Globus pallidus (tissue), 1 donor: ENCODE results near the gene ATRN.

ENCODE experiments used
- DNase-seq: peaks from one replicate; pipeline ENCODE4 v3.0.0-alpha.2; 2015; ENCODE audit warnings: low spot score

The ATRN gene

DNA sequence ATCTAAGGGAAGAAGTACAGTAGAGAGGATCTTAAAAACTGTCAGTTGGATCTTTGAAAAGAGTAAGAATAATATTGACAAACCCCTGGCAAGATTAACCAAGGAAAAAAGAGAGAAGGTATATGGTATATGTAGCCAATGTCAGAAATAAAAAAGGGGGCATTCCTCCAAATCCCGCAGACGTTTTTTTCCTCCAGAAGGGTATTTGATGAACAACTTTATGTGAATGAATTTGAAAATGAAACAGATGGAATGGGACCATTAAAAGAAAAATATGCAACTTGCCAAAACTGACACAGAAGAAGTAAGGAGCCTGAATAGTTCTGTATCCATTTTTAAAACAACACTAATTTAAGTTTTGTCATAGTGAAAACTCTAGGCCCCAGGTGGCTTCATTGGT is 156.7 kb downstream of the ATRN start:
- DNase-seq: no peak

DNA sequence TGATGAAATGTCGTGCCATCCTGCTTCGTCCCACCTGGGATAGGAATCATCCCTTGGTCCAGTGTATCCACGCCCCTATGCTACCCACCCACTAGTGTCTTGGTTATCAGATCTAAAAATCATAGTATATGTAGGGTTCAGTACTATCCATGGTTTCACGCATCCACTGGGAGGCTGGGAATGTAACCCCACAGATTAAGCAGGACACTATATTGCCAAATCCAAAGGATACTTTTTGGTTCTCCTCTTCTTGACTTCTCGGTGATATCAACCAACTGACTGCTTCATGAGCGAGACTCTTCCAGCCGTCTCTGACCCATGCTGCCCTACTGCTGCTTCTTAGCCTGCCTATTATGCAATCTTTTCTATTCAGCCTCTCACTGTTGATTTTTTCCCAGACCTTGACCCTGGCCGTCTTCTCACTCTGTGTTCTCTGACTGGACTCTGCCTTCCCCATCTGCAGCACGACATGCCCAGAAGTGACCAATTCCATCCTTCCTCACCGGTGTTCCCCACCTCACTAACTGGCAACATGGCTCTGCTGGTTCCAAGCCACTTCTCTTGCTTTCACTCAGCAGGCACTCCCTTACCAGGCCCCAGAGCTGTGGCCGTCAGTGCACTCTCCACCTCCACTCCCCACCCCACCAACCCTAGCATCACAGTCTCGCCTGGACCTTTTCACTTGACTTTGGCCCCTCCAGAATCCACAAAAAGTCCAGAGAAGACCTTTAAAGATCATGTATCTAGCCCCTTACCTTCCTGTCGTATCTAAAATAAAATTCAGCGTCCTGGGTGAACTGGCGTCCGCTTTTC is 157.9 kb downstream of the ATRN start:
- DNase-seq: no peak

DNA sequence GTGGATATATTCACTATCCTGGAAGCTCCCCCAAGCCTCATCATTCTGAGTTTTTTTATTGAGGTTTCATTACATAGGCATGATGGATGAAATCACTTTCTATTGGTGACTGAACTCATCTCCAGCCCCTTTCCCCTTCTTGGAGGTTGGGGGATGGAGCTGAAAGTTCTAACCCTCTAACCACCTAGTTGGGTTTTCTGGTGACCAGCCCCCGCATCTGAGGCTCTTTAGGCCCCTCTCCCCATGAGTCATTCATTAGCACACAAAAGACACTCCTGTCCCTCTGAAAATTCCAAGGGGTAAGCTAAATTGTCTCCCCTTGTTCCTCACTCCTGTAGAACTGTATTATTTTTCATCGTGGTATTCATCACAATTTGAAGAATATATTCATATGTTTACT is 159.1 kb downstream of the ATRN start:
- DNase-seq: no peak

DNA sequence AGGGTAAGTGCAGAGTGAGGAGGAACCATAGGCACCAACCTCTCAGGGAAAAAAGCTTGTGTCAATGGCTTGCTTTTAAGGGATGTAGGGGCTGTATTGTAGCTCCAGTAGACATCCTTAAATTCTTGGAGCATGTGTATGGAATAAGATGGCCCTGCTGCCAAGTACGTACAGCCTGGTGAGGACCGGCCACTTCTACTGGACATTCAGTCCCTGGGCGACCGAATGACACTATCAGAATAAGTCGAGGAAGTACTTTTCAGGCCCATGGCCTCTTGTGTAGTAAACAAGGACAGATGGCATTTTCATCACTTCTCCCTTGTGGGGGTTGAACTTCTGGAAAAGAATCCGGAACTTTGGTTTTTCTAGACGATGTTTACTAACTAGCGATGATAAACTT is 159.6 kb downstream of the ATRN start:
- DNase-seq: no peak

DNA sequence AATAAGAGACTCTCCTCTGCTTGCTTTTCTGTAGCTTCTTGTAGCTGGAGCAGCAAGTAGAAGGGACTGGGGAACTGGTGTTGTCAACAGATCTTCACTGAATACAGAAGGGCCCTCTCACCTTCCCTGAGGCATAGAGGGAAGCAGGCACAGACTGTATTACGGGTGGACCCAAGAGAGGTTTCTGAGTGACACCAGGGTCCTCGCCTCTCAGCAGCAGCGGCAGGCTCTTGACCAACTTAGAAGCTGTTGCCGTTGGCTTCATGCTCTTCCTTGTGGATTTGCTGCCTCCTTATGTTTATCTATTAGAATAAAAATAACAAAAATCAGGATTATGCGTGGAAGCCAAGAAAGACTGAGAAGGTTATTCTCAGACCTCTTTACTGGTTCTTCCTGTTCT is 160.7 kb downstream of the ATRN start:
- no peak for DNase-seq

DNA sequence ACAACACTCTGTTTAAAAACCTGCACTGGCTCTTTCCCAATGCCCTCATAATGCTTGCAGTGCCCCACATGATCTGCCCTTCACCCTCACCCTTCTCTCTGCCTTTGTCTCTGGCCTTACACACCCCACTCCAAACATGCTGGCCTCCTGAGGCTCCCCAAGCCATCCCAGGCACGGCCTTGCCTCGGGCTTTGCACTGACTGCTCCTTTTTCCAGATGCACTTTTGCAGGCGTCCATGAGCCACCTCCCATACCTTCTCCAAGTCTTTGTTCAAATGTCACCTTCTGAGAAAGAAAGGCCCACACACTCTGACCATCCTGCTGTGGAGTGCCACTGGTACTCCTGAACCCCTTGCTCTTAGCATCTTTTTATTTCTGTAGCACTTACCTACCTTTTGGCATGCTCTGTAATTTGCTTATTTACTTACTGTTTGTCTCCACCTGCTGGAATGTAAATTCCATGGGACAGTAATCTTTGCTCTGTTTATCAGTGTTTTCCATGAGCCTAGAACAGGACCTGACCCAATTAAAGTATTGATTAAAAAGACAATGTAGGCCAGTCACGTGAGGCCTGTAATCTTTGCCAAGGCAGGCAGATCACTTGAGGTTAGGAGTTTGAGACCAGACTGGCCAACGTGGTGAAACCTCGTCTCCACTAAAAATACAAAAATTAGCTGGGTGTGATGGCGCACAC is 161.6 kb downstream of the ATRN start:
- no peak for DNase-seq

DNA sequence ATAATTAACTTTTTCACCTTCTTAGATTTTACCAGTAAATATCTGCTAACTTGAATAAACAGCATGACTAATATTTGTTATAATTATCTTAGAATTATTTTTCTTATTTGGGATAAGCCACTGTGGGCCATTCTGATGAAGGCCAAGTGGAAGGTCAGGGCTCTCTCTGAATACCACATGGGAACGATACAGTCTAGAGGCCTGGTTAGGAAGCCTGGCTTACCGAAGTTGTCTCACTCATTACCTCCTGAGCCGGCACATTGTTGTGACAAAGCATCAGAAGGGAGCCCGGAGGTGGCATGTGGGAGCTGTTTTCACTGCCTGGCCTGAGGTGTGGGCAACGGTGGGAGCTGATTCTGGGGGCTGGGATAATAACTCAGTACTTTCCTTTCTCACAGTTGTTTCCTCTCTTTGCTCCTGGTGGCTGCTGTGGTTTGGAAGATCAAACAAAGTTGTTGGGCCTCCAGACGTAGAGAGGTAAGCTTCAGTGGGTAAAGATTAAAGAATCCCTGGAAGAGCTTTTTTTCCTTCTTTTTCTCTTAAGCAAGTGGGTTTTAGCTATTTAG is 163.2 kb downstream of the ATRN start:
- DNase-seq: no peak

DNA sequence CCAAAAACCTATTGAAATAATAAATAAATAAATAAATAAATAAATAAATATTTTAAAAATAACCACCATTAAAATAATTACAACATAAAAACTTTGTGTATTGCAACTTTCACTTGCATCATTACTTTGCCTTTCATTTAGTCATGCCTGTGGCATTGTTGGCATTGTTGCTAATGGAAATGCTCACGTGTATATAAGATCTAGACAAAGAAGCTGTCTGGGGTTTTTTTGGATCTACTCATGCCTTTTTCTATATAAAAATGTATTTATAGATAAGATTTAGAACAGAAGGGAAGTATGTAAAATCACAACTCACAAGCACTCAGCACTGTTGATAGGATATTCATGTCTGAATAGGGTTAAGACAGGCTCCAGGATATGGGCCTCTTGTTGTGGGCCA is 164.5 kb downstream of the ATRN start:
- no peak for DNase-seq

DNA sequence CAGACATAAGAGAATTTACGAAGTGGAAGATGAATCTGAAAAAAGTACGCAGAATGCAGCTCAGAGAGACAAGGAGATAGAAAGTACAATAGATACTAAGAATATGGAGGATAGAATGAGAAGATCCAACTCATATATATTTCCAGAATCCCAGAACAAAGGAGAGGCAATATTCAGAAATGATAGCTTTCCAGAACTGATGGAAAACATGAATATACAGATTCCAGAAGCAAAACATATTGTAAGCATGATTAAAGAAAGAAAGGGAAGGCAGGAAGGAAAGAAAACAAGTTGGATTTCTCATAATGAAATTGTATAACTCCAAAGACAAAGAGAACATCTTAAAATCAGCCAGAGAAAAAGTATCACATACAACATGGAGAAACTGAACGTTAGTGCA is 169.4 kb downstream of the ATRN start:
- no peak for DNase-seq

DNA sequence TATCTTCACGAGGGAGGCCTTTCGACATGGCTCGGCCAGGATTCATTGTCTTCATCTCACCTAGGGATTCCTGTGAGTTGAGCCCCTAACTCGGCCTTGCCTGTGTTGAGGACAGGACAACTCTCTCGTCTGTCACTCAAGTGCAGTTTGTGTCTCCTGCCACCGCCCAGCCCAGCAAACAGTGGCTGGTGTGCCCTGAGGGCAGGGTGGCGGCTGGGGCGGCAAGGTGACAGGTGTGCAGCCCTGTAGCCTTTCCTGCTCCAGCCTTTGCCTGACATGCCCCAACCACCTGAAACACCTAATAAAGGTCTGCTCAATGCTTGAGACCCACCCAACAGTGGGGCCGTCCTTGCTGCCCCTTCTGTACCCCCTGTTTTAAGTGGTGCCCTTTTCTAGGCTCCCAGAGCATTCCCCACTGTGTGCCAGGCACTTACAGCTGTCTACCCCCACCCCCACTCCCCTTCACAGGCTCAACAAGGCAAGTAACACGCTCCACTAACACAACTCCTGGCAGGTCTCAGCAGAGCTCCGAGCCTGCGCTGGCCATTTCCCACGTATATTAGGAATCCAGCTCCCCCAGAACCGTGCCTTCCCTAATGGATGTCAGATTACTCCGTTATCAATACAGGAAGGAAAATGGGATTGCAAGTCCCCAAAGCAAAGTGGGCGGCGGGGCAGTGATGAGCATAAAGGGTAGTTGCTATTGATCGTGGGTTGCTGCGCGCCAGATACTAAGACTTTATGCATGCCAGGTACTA is 174.7 kb downstream of the ATRN start:
- no peak for DNase-seq

DNA sequence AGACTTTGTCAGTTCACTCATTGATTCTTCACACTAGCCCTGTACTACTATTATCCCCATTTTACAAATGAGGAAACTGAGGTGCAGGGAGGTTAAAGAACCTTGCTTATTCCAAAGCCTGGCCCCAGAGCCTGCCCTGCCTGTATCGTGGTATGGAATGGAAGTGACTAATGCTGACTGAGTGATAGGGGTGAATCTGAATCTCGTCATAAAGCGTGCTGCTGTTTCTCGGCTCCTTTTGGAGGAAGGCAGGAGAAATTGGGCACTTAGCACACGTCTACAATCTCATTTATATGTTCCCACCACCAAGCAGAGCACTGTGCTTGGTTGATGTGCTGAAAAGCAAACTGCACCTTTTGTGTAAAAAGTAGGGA is 175.2 kb downstream of the ATRN start:
- DNase-seq: no peak

DNA sequence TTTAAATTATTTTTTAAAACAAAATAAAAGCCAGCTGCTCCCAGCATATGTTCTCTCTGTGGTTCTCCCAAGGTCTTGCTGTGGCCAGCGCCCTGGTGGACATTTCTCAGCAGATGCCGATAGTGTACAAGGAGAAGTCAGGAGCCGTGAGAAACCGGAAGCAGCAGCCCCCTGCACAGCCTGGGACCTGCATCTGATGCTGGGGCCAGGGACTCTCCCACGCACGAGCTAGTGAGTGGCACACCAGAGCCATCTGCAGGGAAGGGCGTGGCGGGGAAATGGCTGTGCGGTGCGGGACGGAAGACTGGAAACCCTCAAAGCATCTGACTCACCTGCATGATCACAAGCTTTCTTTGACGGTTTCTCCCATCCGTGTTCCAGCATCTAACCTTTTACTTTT is 175.8 kb downstream of the ATRN start:
- no peak for DNase-seq

DNA sequence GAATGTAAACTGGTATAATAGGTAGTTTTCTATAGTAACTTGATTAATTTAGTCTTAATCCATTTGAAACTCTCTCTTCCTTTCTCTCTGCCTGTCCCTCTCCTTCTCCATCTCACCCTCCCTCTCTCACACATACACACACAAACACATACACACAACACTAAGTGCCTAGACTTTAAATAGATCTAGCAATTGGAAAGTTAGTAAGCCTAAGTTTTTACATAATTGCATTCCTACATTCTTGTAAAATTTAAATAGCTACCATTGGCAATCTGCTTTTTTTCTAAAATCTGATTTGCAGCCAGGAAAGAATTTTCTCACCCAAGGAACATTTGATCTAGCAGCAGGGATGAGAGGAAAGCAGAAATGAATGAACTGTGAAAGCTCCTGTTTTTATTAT is 176.7 kb downstream of the ATRN start:
- DNase-seq: no peak

DNA sequence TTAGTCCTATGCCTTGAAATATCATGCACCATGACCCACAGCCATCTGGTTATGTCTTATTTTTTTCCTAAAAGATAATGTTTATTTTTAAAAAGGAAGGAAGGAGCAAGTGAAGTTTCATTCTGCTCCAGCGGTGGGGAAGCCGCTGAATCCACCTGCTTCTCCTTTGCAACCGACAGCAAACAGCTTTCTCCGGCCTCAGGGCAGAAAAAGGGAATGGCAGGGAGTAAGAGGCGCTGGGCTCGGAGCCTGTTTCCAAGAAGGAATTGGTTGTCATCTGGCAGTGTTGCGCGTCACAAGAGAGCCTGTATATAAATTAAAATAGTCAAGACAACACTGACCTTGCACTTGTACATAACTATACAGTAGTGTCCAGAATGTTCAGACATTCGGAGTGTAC is 178.1 kb downstream of the ATRN start:
- no peak for DNase-seq

DNA sequence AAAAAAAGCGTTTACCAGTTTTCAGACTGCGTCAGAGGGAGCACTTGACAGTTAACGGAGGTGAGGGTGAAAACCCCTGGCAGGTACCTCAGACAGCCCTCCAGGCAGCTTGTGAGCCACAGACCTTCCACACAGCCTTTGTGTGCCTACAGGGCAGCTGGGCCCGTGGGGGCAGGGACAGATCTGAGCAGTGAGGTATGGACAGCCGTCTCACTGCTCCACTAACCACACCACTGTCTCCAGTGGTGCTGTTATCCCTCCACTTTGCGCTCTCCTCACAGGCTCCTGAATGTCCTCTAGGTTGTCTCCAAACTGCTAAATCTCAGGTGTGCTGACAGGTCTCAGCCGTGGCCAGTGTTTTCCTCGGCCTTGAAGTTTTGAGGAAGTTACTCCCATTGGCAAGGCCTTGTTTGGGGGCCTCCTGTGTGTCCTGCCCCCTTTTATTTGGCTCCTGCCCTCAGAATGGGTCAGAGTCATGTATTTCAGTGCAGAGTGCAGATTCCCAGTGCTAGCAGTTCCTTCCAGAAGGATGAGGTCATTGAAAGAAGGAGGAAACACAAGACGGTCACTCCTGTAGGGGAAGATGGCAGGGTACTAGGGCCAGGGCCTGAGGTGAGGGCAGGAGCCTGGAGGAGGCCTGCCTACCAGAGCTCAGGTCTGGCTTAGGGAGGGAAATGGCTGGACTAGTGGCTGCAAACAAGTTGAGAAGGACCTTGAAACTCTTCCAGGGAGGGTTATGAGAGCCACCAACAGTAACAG is 180.6 kb downstream of the ATRN start:
- no peak for DNase-seq

DNA sequence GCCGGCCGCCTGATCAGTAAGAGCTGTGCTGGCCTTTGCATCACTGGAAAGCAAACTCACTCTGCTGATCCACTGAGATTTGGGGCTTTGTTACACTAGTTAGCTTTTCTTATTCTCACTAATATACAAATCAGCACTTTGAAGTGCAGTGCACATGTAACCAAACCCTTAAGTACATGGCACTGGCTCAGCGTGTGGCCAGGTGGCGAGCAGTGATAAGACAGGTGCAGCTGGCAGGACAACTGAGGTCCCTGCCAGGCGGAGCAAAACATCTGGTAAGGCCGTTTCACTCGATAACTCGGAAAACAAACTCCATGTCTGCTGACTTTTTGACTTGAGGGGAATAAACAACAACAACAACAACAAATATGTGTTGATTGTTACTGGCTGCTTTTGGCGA is 181.4 kb downstream of the ATRN start:
- no peak for DNase-seq

DNA sequence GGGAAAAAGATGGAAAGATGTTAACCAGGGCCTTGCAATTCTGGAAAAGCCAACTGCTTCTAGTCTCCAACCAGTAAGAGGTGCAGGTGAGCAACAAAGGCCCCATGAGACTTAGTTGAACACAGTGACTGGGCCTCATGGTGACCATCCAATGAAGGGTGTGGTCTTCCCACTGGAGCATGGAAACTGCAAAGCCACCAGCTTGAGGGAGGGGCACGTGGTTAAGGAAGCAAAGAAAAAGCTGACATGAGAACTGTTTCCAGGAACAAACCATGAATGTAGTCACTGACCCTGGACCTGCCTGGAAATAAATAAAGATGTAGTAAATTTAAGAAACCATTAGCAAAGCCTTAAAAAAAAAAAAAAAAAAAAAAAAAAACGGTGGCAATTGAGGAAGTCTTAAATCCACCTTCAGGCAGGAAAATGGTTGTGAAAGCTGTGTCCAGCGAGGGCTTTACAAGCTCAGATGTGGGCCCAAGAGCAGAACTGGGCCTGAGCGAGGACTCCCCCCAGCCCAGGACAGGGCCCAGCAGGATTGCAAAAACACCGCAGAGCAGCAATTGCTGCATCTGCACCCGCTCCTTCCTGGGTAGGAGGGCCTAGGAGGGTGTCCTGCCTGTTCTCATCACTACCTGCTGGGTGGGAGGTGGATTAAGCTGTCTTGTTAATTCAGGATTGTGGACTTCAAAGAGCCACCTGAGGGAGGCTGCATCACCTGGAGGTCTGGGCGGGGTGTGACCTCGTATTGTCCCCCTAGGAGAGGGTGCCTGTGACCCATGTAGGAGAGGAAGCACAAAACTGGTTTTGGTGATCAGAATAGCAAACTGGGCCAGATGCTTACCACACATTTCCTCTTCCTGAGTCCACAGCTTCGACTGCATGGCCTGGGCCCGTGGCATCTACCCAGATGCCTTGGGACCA is 182.1 kb downstream of the ATRN start:
- DNase-seq: no peak

DNA sequence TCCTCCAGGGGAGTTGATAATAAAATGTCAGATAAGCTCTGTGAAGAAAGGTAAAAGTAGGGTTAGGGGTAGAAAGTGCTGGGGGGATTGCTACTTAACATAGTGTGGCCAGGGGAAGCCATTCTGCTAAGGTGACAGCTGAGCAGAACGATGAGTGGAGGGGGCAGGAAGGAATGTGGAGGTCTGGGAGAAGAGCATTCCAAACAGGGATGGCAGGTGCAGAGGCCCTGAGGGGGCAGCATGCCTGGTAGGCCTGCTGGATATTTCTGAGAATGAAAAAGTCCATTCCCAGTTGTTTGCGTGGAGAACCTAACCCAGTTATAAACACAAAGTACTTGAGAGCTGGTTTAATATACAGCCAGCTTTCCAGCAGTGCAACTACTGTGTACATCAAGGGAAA is 183.1 kb downstream of the ATRN start:
- no peak for DNase-seq

DNA sequence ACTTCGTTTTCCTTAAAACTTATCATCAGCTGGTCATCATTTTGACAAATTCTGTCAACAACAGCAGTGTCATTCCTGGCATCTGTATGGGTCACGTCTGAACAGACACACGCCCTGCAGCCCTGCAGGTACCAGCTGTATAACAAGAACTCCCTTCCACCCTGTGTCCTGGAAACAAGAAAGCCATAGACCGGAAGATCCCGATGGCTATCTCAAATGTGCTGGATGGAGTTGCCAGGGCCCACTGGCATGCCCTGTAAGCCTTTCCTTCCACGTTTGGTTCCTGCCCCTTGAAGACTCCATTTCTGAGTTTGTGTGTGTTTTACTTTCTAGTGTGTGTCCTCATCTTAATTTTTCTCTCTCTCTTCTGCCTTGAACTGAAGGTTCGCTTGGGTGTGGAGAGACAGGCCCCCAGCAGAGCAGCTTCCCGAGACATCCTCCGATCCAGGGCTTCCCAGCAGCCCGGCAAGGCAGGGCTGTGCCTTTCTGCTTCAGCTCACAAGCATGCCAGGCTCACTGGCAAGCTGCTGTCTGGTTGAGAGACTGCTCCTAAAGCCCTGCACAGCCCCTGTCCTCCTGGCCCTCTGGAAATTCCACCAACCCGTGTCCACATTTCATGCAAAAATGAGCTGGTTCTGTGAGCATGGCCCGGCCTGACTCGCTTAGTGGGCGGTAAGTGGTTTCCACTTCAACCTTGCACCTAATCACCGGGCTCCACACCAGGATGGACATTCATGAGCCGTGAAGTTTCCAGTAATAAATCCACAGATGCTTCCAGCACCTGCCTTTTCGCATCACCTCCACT is 183.7 kb downstream of the ATRN start:
- DNase-seq: no peak

DNA sequence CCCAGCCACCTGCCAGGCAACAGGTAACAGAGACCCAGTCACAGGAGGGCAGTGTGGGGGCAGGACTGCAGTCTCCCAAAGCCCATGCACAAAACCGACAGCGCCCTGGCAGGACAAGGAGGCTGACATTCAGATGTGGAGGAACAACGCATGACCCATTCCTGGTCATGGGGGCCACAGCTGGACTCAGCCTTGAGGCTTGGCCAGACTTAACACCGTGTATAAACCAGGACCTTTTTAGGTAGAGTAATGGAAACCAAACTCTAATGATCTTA is 184.2 kb downstream of the ATRN start:
- DNase-seq: no peak
